OCI-LY1 (cell line): ENCODE results near the gene AP1G2.

Source experiments
- H2AFZ ChIP-seq: fragments of 200-600 bp; sonication (generic), shearing (Covaris generic); 2 replicates; pipeline ENCODE4 v1.6.0; 2014; ENCODE audit warnings: antibody characterized with exemption, mild to moderate bottlenecking, low read length
- H3F3A ChIP-seq: fragments of 200-600 bp; sonication (generic), shearing (Covaris generic); 2 replicates; pipeline ENCODE4 v1.6.0; 2014; ENCODE audit warnings: mild to moderate bottlenecking, antibody characterized with exemption, low read length, moderate library complexity; ENCODE audit not compliant: insufficient read depth
- H3K27ac ChIP-seq: fragments of 200-600 bp; sonication (generic); 2 replicates; pipeline ENCODE4 v1.5.1; 2014; ENCODE audit warnings: low read length, mixed run types, mild to moderate bottlenecking, low read depth; ENCODE audit not compliant: poor library complexity, severe bottlenecking
- H3K27me3 ChIP-seq: fragments of 200-600 bp; sonication (generic); 2 replicates; pipeline ENCODE4 v1.6.0; 2014; ENCODE audit warnings: antibody characterized with exemption, mild to moderate bottlenecking, low read length, moderate library complexity; ENCODE audit not compliant: insufficient read depth
- H3K36me3 ChIP-seq: fragments of 200-600 bp; sonication (generic); 2 replicates; pipeline ENCODE4 v1.6.1; 2014; ENCODE audit warnings: mild to moderate bottlenecking, antibody characterized with exemption, low read length, moderate library complexity, mixed read lengths; ENCODE audit not compliant: insufficient read depth
- H3K4me1 ChIP-seq: fragments of 200-600 bp; sonication (generic); 2 replicates; pipeline ENCODE4 v1.5.1; 2014; ENCODE audit warnings: mild to moderate bottlenecking, low read length, moderate library complexity; ENCODE audit not compliant: insufficient read depth, severe bottlenecking
- H3K4me2 ChIP-seq: fragments of 200-600 bp; sonication (generic), shearing (Covaris generic); 2 replicates; pipeline ENCODE4 v1.6.1; 2014; ENCODE audit warnings: low read length
- H3K4me3 ChIP-seq: fragments of 200-600 bp; sonication (generic); 2 replicates; pipeline ENCODE4 v1.5.1; 2014; ENCODE audit warnings: low read length, low read depth, mild to moderate bottlenecking, mixed read lengths; ENCODE audit not compliant: poor library complexity, severe bottlenecking
- H3K79me2 ChIP-seq: fragments of 200-600 bp; shearing (Covaris generic); 2 replicates; pipeline ENCODE4 v1.6.1; 2016; ENCODE audit warnings: mixed run types, low read length, mixed read lengths; ENCODE audit not compliant: insufficient read depth
- H3K9ac ChIP-seq: fragments of 200-600 bp; sonication (generic), shearing (Covaris generic); 2 replicates; pipeline ENCODE4 v1.6.1; 2014; ENCODE audit warnings: mild to moderate bottlenecking, low read length, mixed read lengths
- H3K9me2 ChIP-seq: fragments of 200-600 bp; sonication (generic), shearing (Covaris generic); 2 replicates; pipeline ENCODE4 v1.6.1; 2014; ENCODE audit warnings: low read depth, mild to moderate bottlenecking, low read length, mixed read lengths
- H3K9me3 ChIP-seq: fragments of 200-600 bp; shearing (Covaris generic); 2 replicates; pipeline ENCODE4 v1.6.1; 2014; ENCODE audit warnings: low read length, mixed read lengths
- H4K20me1 ChIP-seq: fragments of 200-600 bp; sonication (generic), shearing (Covaris generic); 2 replicates; pipeline ENCODE4 v1.6.0; 2016; ENCODE audit warnings: mild to moderate bottlenecking, low read length; ENCODE audit not compliant: insufficient read depth
- CTCF ChIP-seq: fragments of 200-600 bp; sonication (generic), shearing (Covaris generic); IDR thresholded peaks from 2 replicates; pipeline ENCODE4 v1.5.1; 2017; ENCODE audit warnings: mild to moderate bottlenecking, antibody characterized with exemption, low read length, moderate library complexity, mixed read lengths
- EZH2 ChIP-seq: fragments of 200-600 bp; sonication (generic), shearing (Covaris generic); IDR thresholded peaks from 2 replicates; pipeline ENCODE4 v1.8.0; 2017; ENCODE audit warnings: borderline replicate concordance, mixed run types, mild to moderate bottlenecking, antibody characterized with exemption, low read length, moderate library complexity, mixed read lengths

The AP1G2 gene

GRCh38 chr14:23582906-23583760 is 15.5 kb upstream of the AP1G2 start:
- Histone ChIP-seq H3K4me2 (no peak overlapping the region), H3K27ac (no peak overlapping the region), H3K4me3 (no peak overlapping the region), H3K9ac (no peak overlapping the region), H3K9me2 (no peaks in the 10 kb centered on the region), H3K36me3 (no peaks in the 10 kb centered on the region), H3K27me3 (no peaks in the 10 kb centered on the region), H3K9me3 (no peaks in the 10 kb centered on the region), H3F3A (no peaks in the 10 kb centered on the region), H3K79me2 (no peaks in the 10 kb centered on the region), H2AFZ (no peak overlapping the region), H4K20me1 (no peaks in the 10 kb centered on the region), H3K4me1 (no peaks in the 10 kb centered on the region)
- TF ChIP-seq EZH2 (no peak), CTCF (no peak)

- Histone ChIP-seq H3K4me1 (no peaks in the 10 kb centered on the region), H3K9ac (no peak overlapping the region), H3K27ac (no peak overlapping the region), H3K9me2 (no peaks in the 10 kb centered on the region), H3K9me3 (no peaks in the 10 kb centered on the region), H3K79me2 (no peaks in the 10 kb centered on the region), H2AFZ (no peak overlapping the region), H3K4me2 (no peak overlapping the region), H3K27me3 (no peaks in the 10 kb centered on the region; the same call in 1 of the 2 replicates), H3F3A (no peaks in the 10 kb centered on the region), H3K36me3 (no peaks in the 10 kb centered on the region), H4K20me1 (no peaks in the 10 kb centered on the region), H3K4me3 (no peak overlapping the region)
- TF ChIP-seq EZH2 (no peak), CTCF (no peak)
These were observed 13.3 kb upstream of the AP1G2 start for GRCh38 chr14:23580948-23581281.

GRCh38 chr14:23580152-23580926 is 12.7 kb upstream of the AP1G2 start:
- no peak overlapping the region for H3K4me2 ChIP-seq
- no peaks in the 10 kb centered on the region for H3K9me2 ChIP-seq
- no peaks in the 10 kb centered on the region for H3K79me2 ChIP-seq
- H3K36me3 ChIP-seq, result no peaks in the 10 kb centered on the region
- H3K4me3 ChIP-seq, result no peak overlapping the region
- no peak overlapping the region for H3K9ac ChIP-seq
- H3F3A ChIP-seq, result no peaks in the 10 kb centered on the region
- no peaks in the 10 kb centered on the region for H3K4me1 ChIP-seq
- H3K27ac ChIP-seq, result no peak overlapping the region
- H4K20me1 ChIP-seq, result no peaks in the 10 kb centered on the region
- H2AFZ ChIP-seq, result no peak overlapping the region
- H3K9me3 ChIP-seq, result no peaks in the 10 kb centered on the region
- TF ChIP-seq EZH2 (no peak), CTCF (no peak)
- no peaks in the 10 kb centered on the region; the same call in 1 of the 2 replicates for H3K27me3 ChIP-seq
